Measurements from ENCODE around the gene KIF26B.

Gene KIF26B

GRCh38 chr1:245272676-245273075 is 117.9 kb downstream of the KIF26B start:
- DNase-seq, result no peak

DNA sequence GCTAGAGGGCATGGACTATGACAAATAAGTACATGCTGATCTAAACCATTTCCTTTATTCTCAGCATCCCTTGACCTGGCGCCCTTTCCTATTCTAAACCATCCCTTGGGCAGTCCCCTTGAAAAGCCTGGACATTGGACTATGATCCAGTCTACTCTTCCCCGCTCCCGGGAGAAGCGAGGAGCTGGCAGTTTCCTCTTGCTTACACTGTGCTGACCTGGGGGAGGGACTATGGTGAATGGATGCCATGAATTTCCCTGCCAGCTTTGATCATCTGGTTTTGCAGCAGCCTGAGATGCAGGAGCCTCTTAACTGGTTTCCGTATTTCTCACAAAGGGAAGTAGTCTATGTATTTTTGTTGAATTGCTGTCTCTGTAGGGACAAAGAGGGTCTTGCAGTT is 121.7 kb downstream of the KIF26B start:
- DNase-seq, result no peak

GRCh38 chr1:245277276-245277675 is 122.5 kb downstream of the KIF26B start:
- no peak for DNase-seq

DNA sequence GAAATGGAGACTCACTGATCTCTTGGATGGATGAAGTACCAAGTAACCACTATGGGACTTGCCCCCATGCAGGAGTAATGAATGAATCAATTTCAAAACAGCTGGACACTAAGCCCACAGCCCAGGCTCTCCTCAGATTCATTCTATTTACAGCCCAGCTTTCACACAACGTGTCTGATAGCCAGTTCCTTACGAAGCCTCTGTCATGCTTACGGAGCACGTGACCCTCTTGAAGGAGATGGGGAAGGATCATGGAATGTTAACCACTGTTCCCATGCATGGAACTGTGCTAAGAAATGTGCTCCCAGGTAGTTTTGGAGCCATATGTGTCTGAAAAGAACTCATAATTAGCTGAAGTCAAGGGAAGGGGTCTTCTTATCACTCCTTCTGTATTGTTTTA is 124.1 kb downstream of the KIF26B start:
- no peak for DNase-seq

DNA sequence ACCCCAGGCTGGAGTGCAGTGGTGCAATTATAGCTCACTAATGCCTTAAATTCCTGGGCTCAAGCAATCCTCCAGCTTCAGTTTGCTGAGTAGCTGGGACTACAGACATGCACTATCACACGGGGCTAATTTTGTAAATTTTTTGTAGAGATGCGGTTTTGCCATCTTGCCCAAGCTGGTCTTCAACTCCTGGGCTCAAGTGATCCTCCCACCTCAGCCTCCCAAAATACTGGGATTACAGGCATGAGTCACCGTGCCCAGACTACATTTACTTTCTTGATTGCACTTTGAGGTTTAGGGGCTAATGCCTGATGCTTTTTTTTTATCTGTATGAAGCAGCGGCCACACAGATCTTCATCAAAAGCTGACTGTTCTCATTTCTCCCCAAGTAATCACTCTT is 124.6 kb downstream of the KIF26B start:
- DNase-seq, result no peak

DNA sequence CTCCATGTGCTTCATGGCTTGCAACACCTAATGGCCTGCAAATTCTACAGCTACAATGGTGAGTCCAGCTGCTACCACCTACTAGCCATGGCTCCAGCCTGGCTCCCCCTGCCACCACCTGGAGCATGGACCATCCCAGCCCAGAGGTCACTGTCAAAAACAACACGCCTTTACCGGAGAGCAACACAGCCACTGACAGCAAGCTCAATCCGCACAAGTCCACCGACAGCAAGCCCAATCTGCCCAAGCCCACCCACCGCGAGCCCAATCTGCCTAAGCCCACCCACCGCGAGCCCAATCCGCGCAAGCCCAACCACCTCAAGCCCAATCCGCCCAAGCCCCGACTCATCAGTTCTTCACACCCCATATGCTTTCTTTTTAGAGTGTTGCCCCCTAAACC is 128.2 kb downstream of the KIF26B start:
- DNase-seq, result no peak

GRCh38 chr1:245285168-245285567 is 130.4 kb downstream of the KIF26B start:
- DNase-seq, result no peak

GRCh38 chr1:245288796-245289195 is 134.0 kb downstream of the KIF26B start:
- no peak for DNase-seq

GRCh38 chr1:245290836-245291235 is 136.1 kb downstream of the KIF26B start:
- DNase-seq, result peak in 1 of 56 donors; percentile 4

GRCh38 chr1:245291351-245291750 is 136.6 kb downstream of the KIF26B start:
- DNase-seq, result no peak

DNA sequence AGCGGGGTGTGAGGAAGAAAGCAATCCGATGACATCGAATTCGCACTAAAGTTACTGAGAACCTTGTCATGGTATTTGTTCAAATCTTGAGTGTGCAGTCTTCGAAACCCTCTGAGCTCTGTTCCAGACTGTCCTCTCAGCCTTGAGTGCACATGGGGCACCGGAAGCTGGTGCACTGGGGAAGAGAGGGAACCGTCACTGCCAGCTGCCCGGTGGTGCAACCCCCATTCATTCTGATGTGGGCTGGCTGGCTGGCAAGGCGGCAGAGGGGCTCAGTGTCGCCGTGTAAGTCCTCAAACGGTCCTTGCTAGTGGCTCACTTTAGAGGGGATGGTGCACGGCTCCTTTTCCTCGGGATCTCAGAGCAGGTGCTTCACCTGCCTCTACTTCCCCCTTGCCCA is 137.4 kb downstream of the KIF26B start:
- no peak for DNase-seq

DNA sequence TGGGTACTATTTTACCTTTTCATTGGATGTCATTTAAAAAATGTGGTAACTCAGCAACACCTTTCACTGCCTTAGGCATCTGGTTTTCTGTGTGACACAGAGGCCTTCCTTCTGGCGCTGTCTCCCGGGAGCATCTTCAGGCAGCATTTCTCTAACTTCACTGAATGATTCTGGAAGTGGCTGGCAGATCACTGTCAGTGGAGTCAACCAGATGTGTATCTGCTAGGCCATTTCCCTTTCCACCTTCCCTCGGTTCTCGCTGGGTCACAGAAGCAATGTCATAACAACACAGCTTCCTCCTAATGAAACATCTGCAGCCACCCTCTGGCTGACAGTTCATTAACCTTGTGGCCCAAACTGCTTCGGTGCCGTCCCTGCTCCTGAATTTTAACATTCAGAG is 137.8 kb downstream of the KIF26B start:
- DNase-seq, result no peak

GRCh38 chr1:245294020-245294419 is 139.2 kb downstream of the KIF26B start:
- DNase-seq, result no peak

- DNase-seq, result peak in 26 of 56 donors; percentile 4 to 59 (median 26)
Measured at GRCh38 chr1:245298781-245299180, 144.0 kb downstream of the KIF26B start.

DNA sequence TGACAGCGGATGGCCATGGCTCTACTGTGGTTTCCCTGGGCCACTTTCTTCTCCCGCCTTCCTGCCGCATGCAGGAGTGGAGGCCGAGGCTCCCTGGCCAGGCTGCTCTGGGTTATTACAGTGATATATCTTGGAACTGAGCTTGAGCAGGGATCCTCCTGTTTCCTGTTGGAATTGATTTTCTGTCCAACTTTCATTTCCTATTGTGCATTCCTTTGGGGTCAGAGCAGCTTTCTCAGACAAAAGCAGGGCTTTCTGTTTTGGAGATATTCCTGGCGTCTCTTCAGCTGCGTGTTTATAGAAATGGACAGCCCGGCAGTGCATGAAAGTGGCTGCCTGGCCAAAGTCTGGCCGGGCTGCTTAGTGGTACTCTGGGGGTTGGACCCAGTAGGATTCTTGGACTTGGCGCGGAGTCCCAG is 146.4 kb downstream of the KIF26B start:
- no peak for DNase-seq

DNA sequence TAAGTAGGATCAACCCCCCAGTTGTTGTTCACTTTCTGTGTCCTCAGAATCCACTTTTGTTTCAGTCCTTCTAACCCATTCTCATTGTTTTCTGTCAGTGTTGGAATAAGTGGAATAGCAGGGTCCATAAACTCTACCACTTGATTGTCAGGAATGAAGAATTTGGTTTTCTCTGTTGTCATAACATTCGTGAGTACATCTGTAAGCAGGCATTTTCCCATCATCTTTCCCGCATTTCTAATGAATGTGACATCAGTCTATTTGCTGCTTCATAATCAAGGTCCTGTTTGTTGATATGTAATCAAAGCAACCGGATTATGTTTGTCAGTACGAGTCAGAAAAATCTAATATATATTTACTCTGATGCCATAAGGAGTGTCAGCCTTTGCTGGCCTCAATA is 147.1 kb downstream of the KIF26B start:
- DNase-seq, result no peak

GRCh38 chr1:245304698-245305097 is 149.9 kb downstream of the KIF26B start:
- DNase-seq, result no peak

DNA sequence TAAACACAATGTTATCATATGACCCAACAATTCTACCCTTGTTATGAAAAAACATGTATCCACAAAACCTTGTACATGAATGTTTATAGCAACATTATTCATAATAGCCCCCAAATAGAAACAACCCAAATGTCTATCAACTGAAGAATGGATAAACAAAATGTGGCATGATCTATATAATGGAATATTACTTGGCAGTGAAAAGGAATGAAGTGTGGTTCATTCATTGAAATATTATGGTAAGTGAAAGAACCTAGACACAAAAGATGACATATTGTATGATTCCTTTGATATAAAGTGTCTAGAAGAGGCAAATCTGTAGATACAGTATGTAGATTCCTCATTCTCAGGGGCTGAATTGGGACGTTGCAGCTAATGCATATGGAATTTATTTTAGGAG is 151.2 kb downstream of the KIF26B start:
- DNase-seq, result no peak

DNA sequence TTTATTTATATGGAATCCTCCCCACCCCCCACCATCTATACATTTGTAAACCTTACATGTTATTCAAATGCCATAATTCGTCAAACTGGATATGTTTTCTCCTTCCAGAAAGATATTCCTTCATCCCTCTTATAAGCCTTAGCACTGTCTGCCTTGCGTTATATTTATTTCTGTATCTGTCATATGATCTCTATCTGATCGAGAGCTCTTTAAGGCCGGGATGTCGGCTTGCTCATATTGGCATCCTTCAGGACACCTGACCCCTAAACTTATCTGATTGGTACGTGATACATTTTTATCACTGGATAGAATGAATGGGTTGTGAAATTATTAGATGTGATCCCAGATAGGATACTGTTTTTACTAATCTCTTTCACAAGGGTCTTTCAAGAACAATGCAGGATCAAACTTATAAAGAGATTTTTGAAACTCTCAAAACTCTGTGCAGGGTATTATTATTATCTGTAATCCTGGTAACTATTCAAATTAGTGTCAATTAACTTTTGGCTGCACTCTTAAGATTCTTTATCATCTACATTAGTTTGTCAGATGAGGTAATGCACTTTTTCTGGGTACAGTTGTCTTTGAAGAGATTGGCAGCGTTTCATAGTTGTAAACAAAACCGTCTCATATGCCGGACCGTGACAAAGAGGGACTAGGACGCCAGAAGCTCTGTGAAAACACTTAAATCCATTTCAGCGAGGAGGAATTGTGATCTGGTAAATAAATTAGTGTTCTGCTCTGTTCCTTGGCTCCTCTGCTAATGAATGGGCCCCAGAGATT is 152.0 kb downstream of the KIF26B start:
- DNase-seq, result no peak

DNA sequence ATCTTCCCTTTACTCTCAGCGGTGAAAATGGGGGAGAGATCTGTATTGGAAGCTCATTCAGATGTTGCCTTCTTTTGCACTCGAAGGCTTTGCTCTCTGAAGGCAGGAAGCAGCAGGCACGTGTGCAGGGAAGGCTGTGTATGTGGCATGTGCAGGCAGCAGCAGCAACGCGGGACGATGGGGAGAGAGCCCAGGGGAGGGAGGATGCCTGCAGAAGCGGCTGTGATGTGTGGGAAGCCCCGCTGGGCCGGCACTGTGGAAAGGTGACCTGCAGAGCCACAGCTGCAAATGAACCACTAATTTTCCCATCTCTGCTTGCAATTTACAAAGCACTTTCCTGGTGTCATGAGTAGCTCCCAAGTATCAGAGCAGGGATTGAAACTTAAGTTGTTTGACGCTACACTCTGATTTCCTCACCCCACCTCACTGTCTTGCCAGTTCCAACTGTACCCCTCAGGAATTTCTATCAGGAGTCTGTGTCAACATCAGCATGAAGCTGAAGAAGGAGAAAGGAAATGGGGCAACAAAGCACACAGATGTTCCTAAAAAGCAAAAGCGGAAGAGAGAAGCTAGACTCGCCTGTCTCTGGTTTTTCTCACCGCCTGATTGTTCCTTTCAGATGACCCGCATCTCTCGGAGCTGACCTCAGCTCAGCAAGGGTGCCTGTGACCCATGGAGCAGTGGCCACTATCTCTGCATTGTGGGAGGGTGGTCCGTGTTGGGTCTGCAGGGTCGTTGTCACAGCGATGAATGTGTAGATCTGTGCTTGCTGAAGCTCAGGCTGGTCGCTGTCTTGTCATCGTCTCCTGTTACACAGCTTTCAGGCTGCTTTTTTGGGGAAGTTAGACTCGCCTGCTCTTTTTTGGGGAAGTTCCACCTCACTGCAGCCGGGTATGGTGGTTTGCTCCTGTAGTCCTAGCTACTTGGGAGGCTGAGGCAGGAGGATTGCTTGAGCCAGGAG is 156.1 kb downstream of the KIF26B start:
- DNase-seq, result peak in 8 of 56 donors; percentile 5 to 55 (median 20)

DNA sequence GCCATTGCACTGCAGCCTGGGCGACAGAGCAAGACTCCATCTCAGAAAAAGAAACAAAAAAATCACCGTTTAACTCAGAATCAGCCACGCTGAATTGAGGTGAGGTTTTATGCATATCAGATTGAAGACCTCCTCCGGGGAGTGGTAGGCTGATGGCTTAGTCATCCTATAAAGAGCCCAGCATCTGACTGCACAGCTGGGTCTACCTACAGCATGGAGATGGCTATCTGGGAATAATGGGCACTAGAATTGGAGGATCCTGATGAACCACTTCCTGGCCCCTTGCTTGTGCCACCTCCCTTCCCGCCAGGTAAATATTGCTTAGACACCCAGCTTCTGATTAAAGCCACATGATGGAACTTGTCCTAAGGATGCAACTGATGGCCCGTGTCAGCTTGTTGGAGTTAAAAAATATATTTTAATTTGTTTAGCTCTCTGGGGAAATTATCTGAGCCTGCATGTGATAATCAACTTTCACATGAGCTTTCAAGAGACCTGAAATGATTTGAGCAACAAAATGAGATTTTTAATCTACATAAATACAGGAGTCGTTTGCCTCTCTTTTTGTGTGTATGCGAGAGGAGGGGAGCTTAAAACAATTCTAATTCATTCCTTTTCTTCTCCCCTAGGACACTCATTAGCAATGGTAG is 157.2 kb downstream of the KIF26B start:
- DNase-seq, result no peak

DNA sequence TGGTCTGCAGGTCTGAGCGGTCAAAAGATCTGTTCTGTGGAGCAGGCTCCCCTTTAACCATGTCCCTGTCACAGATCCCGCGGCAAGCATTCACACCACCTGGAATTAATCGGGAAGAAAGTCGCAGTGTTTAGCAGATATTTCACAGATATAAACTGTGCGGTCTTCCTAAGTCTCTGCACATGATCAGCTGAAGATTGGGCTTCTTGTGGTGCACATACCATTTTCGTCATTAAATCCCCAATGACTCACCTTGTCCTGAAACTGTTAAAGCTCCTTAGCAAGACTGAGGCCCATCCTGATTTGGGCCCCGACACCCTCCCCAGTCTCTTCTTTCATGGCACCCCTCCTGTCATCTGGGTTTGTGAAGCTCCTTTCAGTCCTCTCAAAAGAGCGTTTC is 158.8 kb downstream of the KIF26B start:
- no peak for DNase-seq

Data from amygdala (tissue), 56 donors.